RWPE2 (cell line): ENCODE data around the gene STON2.

Experiments used
- ATAC-seq: fragments of 200-7000 bp; cut with Tn5 transposase; 3 replicates; pipeline ENCODE4 v1.9.1; 2021; ENCODE audit warnings: low read depth
- DNase-seq: peaks from one replicate; pipeline ENCODE4 v3.0.0-alpha.2; 2020; ENCODE audit warnings: low spot score
- H3K27ac ChIP-seq: fragments of 450-650 bp; 2 replicates; pipeline ENCODE4 v1.5.1; 2017; ENCODE audit warnings: mild to moderate bottlenecking; ENCODE audit not compliant: poor library complexity, severe bottlenecking
- H3K27me3 ChIP-seq: fragments of 250-450 bp; sonication (Bioruptor Pico); 2 replicates; pipeline ENCODE4 v1.5.1; 2021; ENCODE audit warnings: mild to moderate bottlenecking, moderate library complexity; ENCODE audit not compliant: insufficient read depth, poor library complexity, severe bottlenecking
- H3K36me3 ChIP-seq: fragments of 250-450 bp; sonication (Bioruptor Pico); 2 replicates; pipeline ENCODE4 v1.5.1; 2020; ENCODE audit warnings: low read depth, mild to moderate bottlenecking, moderate library complexity
- H3K4me1 ChIP-seq: fragments of 250-450 bp; sonication (Bioruptor Pico); 2 replicates; pipeline ENCODE4 v1.5.1; 2021; ENCODE audit warnings: mild to moderate bottlenecking, moderate library complexity; ENCODE audit not compliant: insufficient read depth, poor library complexity, severe bottlenecking
- H3K4me3 ChIP-seq: fragments of 250-450 bp; sonication (Bioruptor Pico); 2 replicates; pipeline ENCODE4 v1.5.1; 2021; ENCODE audit warnings: mild to moderate bottlenecking, moderate library complexity; ENCODE audit not compliant: severe bottlenecking
- H3K9me3 ChIP-seq: fragments of 250-450 bp; sonication (Bioruptor Pico); 2 replicates; pipeline ENCODE4 v1.5.1; 2021; ENCODE audit warnings: mild to moderate bottlenecking, moderate library complexity; ENCODE audit not compliant: severe bottlenecking
- TF ChIP-seq, protein P1 (sequence below): fragments of 450-650 bp; IDR thresholded peaks from one replicate; pipeline ENCODE4 v1.5.1; 2017; ENCODE audit warnings: mild to moderate bottlenecking, moderate library complexity; ENCODE audit not compliant: poor library complexity, severe bottlenecking

STON2 gene

DNA sequence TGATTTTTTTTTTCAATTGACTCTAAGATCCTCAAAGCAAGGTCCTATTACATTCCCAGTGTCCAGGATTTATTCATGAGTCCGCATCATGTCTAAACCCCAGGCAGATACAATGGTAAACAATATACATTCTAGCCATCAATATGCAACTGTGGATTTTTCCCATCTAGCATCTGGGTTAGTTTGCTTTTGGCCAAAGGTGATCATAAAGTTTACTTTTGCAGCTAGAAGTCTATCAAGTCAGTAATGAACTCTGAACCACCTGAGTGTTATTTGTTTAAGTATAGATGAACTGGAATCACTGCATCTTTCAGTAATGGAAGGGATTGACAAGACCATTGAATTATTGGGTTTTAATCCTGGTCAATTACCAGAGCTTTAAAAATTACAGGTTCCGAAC lies 80.8 kb downstream of the STON2 start:
- H3K36me3 ChIP-seq = peaks cover 29% of the 10 kb centered on the region
- TF ChIP-seq, protein P1, sequence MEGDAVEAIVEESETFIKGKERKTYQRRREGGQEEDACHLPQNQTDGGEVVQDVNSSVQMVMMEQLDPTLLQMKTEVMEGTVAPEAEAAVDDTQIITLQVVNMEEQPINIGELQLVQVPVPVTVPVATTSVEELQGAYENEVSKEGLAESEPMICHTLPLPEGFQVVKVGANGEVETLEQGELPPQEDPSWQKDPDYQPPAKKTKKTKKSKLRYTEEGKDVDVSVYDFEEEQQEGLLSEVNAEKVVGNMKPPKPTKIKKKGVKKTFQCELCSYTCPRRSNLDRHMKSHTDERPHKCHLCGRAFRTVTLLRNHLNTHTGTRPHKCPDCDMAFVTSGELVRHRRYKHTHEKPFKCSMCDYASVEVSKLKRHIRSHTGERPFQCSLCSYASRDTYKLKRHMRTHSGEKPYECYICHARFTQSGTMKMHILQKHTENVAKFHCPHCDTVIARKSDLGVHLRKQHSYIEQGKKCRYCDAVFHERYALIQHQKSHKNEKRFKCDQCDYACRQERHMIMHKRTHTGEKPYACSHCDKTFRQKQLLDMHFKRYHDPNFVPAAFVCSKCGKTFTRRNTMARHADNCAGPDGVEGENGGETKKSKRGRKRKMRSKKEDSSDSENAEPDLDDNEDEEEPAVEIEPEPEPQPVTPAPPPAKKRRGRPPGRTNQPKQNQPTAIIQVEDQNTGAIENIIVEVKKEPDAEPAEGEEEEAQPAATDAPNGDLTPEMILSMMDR = no peak
- H3K9me3 ChIP-seq = no peaks in the 10 kb centered on the region
- ATAC-seq = no peak
- H3K4me3 ChIP-seq = no peak overlapping the region
- H3K4me1 ChIP-seq = peaks cover 48% of the 10 kb centered on the region
- no peak for DNase-seq
- no peaks in the 10 kb centered on the region for H3K27me3 ChIP-seq
- H3K27ac ChIP-seq = no peak overlapping the region

DNA sequence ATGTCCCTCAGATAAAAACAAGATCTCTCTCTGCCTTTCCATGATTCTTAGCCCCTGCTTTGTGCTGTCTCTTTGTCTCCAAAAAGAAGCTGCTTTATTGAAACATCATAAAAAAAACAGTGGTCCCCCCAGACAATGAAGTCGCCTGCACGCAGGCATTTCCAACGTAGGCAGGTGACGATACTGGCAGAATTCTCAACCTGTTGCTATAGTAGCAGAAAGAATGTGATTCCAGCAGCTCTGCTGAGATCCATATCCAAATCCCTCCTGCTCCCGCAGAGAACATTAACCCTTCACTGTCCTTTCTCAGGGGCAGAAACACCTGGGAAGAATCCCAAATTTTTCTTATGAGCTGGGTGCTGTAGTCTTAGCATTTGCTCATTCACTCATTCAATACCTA lies 84.8 kb downstream of the STON2 start:
- ATAC-seq (no peak), DNase-seq (no peak)
- TF ChIP-seq, protein P1 = no peak
- peaks cover 49% of the 10 kb centered on the region for H3K4me1 ChIP-seq
- H3K36me3 ChIP-seq = peaks cover 35% of the 10 kb centered on the region
- H3K4me3 ChIP-seq = no peak overlapping the region
- H3K27me3 ChIP-seq = no peaks in the 10 kb centered on the region
- H3K27ac ChIP-seq = peak overlapping the region; percentile 53
- no peaks in the 10 kb centered on the region for H3K9me3 ChIP-seq

DNA sequence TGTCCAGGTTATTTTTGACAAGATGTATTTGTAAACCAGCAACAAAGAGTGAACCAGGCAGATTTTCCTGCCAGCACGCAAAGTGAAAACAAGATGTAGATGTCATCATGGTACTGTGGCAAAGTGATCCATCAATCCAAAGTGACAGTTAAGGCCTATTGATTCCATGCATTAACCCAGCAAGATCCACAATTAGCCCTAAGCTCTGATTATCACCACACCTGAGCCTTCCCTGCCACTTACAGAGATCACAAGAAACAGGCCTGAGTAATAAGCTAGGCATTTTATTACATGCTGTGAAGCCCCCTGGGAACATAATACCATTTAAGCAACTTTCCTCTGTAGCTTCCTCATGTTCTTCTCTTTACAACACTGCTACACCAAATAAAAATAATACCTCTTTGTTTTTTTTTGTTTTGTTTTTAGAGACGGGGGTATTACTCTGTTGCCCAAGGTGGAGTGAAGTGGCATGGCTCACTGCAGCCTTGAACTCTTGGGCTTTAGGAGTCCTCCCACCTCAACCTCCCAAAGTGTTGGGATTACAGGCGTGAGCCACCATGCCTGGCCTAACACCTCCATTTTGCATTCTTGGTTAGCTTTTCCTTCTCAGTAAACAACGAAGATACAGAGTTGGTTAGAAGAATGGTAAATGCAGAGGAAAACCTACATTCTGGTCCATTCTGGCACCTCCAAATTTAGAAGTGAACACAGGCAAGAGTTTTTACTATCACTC lies 85.5 kb downstream of the STON2 start:
- H3K27me3 ChIP-seq = no peaks in the 10 kb centered on the region
- no peak overlapping the region for H3K4me3 ChIP-seq
- H3K27ac ChIP-seq = peak overlapping the region; percentile 53
- H3K36me3 ChIP-seq = peaks cover 30% of the 10 kb centered on the region
- no peak for ATAC-seq
- no peaks in the 10 kb centered on the region for H3K9me3 ChIP-seq
- peaks cover 49% of the 10 kb centered on the region for H3K4me1 ChIP-seq
- no peak for DNase-seq
- TF ChIP-seq, protein P1 = no peak

DNA sequence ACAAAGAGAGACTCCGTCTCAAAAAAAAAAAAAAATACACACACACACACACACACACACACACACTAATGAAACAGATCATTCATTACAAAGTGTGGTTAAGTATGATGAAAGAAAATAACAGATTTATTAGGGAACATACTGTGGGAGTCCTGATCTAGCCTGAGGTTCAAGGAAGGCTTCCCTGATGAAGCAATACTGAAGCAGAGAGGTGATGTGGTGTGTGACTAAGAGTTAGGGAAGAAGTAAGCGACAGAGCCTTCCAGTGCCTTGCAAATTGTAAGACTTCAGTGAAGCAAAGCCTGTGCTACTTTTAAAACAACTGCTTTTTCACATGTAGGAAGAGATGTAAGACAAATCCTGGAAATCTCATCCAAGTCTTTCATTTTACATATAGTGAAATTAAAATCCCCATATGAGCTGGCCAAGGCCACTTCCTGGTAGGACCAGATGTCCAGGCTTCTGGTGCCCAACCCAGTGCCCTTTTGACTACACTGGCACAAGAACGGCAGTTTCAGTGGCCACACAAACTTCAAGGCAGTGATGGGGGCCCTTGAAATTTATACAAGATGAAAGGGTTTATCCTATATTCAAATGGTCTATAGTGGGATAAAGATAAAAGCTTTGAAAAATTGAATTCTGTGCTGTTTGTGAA lies 86.2 kb downstream of the STON2 start:
- Histone ChIP-seq H3K4me3 (no peak overlapping the region), H3K9me3 (no peaks in the 10 kb centered on the region), H3K36me3 (peaks cover 23% of the 10 kb centered on the region), H3K27ac (peak overlapping the region; percentile 53), H3K27me3 (no peaks in the 10 kb centered on the region), H3K4me1 (peaks cover 49% of the 10 kb centered on the region)
- ATAC-seq (peak; percentile 55), DNase-seq (no peak)
- TF ChIP-seq, protein P1 = no peak

DNA sequence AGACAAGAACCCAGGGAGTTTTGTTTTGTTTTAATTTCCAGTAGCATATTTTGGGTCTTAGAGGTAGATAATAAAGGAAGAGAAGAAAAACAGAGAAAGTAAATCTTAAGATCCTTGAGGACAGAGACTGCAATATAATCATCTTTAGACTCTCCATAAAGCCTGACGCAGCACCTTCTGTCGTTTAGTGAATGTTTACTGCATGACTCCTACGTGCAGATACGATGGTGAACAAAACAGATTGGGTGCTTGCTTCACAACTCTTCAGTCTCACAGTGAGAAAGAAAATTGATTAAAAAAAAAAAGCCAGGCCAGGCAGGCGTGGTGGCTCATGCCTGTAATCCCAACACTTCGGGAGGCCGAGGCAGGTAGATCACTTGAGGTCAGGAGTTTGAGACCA lies 86.9 kb downstream of the STON2 start:
- DNase-seq = no peak
- ATAC-seq = peak; percentile 43; the same call in 2 of the 3 replicates
- Histone ChIP-seq H3K4me3 (no peak overlapping the region), H3K27me3 (no peaks in the 10 kb centered on the region), H3K36me3 (peaks cover 16% of the 10 kb centered on the region), H3K4me1 (peaks cover 49% of the 10 kb centered on the region), H3K9me3 (no peaks in the 10 kb centered on the region), H3K27ac (peak overlapping the region; percentile 53)
- TF ChIP-seq, protein P1 = no peak
